Astrocyte (in vitro differentiated cells and primary cell): ENCODE data around the gene HS6ST2. TPM values are rescaled to one million over a fixed set of nuclear protein-coding genes. Genes with fewer than 3 reads are reported as not detected.
A peak's percentile ranks its signal among the peaks of the same experiment; 100 is the strongest.

Experiments
- DNase-seq: peaks from one replicate; pipeline ENCODE4 v3.0.0-alpha.2; 2010; ENCODE audit warnings: low read depth
- FAIRE-seq: peaks from 2 replicates; lab custom pipeline; 2011; peaks lifted over from hg19 to GRCh38; lab: Jason Lieb, UNC
- H2AFZ ChIP-seq: 2 replicates; pipeline ENCODE4 v1.6.0; 2012; ENCODE audit warnings: low read depth, low read length, inconsistent platforms
- H3K27ac ChIP-seq: 2 replicates; pipeline ENCODE4 v1.5.1; 2011; ENCODE audit warnings: low read depth, low read length, inconsistent platforms
- H3K27me3 ChIP-seq: 2 replicates; pipeline ENCODE4 v1.6.0; 2011; ENCODE audit warnings: low read length, inconsistent platforms; ENCODE audit not compliant: insufficient read depth
- H3K36me3 ChIP-seq: 2 replicates; pipeline ENCODE4 v1.5.1; 2011; ENCODE audit warnings: low read length, inconsistent platforms; ENCODE audit not compliant: insufficient read depth
- H3K4me1 ChIP-seq: 2 replicates; pipeline ENCODE4 v1.5.1; 2011; ENCODE audit warnings: low read length, inconsistent platforms; ENCODE audit not compliant: insufficient read depth
- H3K4me2 ChIP-seq: 2 replicates; pipeline ENCODE4 v1.6.0; 2012; ENCODE audit warnings: low read length, inconsistent platforms
- H3K4me3 ChIP-seq: 2 replicates; pipeline ENCODE4 v1.5.1; 2011; ENCODE audit warnings: low read depth, mild to moderate bottlenecking, low read length, inconsistent platforms; ENCODE audit not compliant: insufficient read depth
- H3K79me2 ChIP-seq: 2 replicates; pipeline ENCODE4 v1.6.0; 2012; ENCODE audit warnings: mild to moderate bottlenecking, low read length, inconsistent platforms; ENCODE audit not compliant: insufficient read depth
- H3K9ac ChIP-seq: 2 replicates; pipeline ENCODE4 v1.6.0; 2012; ENCODE audit warnings: mild to moderate bottlenecking, low read length, inconsistent platforms
- H3K9me3 ChIP-seq: 2 replicates; pipeline ENCODE4 v1.5.1; 2012; ENCODE audit warnings: low read depth, mild to moderate bottlenecking, low read length, inconsistent platforms; ENCODE audit not compliant: insufficient read depth
- H4K20me1 ChIP-seq: 2 replicates; pipeline ENCODE4 v1.6.0; 2012; ENCODE audit warnings: low read length, inconsistent platforms; ENCODE audit not compliant: insufficient read depth
- H3K27ac Mint-ChIP-seq: one replicate; pipeline ENCODE4 v1.8.0; 2021; ENCODE audit warnings: mild to moderate bottlenecking, mixed read lengths; ENCODE audit not compliant: unreplicated experiment
- H3K27me3 Mint-ChIP-seq: one replicate; pipeline ENCODE4 v1.8.0; 2021; ENCODE audit warnings: low read depth, mixed read lengths; ENCODE audit not compliant: unreplicated experiment
- H3K36me3 Mint-ChIP-seq: one replicate; pipeline ENCODE4 v1.8.0; 2021; ENCODE audit warnings: low read depth, mixed read lengths; ENCODE audit not compliant: unreplicated experiment
- H3K4me1 Mint-ChIP-seq: one replicate; pipeline ENCODE4 v1.8.0; 2021; ENCODE audit warnings: low read depth, mixed read lengths; ENCODE audit not compliant: unreplicated experiment
- H3K4me3 Mint-ChIP-seq: one replicate; pipeline ENCODE4 v1.8.0; 2021; ENCODE audit warnings: mild to moderate bottlenecking, moderate library complexity, mixed read lengths; ENCODE audit not compliant: unreplicated experiment
- H3K9me3 Mint-ChIP-seq: one replicate; pipeline ENCODE4 v1.8.0; 2021; ENCODE audit warnings: mild to moderate bottlenecking, mixed read lengths; ENCODE audit not compliant: unreplicated experiment
- EZH2 ChIP-seq: IDR thresholded peaks from 2 replicates; pipeline ENCODE4 v1.6.1; 2012; ENCODE audit warnings: mild to moderate bottlenecking, low read length, inconsistent platforms; ENCODE audit not compliant: insufficient read depth
- total RNA-seq: library from RNA; stranded (reverse); gene quantifications from 2 replicates; pipeline ENCODE4 v1.2.1, GENCODE V29; 2021
- TF ChIP-seq, protein P1 (sequence below): IDR thresholded peaks from 2 replicates; pipeline ENCODE4 v1.5.1; 2011; ENCODE audit warnings: low read depth, mild to moderate bottlenecking, inconsistent platforms, low read length, moderate library complexity; ENCODE audit not compliant: insufficient read depth

HS6ST2 gene
- total RNA-seq, 1 donor from 2014 or later = 12.9 TPM

DNA sequence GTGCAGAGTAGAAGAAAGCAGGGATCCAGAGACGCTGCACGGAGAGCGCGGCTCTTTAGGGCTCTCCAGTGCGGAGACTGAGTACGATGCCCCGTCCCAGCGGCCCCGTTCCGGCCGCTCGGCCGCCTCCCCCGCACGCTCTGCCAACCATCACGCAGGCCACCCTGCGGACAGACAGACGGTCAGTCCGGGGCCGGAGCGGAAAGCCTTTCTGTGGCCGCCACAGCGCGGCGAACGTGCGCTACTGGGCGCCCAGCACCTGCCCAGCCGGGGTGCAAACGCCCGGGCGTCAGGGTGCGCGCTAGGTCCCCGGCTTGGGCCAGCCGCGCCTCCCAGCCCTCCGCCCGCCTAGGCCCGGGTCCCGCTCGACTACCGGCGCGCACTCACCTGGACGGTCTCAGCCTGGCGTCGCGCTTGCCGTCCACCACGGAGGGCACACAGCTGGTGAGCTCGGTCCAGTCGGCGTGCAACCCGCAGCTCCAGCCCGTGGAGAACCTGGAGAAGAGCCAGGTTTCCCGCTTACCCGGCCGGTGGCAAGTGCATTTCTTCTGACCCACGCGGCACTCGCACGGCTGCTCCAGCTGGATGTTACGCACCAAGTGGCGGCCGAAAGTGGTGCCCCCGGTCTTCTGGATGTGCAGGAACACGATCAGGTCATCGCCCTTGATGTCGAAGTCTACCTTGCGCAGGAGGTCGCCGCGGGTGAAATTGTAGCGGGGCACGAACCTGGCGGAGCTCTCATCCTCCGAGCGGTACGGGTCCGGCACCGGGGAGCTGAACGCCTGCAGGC lies 1.8 kb downstream of the HS6ST2 start:
- no peak overlapping the region for H3K9ac ChIP-seq
- H2AFZ ChIP-seq = peak overlapping the region; percentile 73
- peak; percentile 60 for TF ChIP-seq EZH2
- TF ChIP-seq, protein P1, sequence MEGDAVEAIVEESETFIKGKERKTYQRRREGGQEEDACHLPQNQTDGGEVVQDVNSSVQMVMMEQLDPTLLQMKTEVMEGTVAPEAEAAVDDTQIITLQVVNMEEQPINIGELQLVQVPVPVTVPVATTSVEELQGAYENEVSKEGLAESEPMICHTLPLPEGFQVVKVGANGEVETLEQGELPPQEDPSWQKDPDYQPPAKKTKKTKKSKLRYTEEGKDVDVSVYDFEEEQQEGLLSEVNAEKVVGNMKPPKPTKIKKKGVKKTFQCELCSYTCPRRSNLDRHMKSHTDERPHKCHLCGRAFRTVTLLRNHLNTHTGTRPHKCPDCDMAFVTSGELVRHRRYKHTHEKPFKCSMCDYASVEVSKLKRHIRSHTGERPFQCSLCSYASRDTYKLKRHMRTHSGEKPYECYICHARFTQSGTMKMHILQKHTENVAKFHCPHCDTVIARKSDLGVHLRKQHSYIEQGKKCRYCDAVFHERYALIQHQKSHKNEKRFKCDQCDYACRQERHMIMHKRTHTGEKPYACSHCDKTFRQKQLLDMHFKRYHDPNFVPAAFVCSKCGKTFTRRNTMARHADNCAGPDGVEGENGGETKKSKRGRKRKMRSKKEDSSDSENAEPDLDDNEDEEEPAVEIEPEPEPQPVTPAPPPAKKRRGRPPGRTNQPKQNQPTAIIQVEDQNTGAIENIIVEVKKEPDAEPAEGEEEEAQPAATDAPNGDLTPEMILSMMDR = no peak
- H3K9me3 ChIP-seq = no peaks in the 10 kb centered on the region
- peaks cover 10% of the 10 kb centered on the region for H3K27me3 Mint-ChIP-seq
- H3K36me3 ChIP-seq = no peaks in the 10 kb centered on the region
- H3K27ac Mint-ChIP-seq = no peak overlapping the region
- FAIRE-seq = no peak
- H3K4me1 ChIP-seq = no peaks in the 10 kb centered on the region
- peak overlapping the region; percentile 79 for H3K4me2 ChIP-seq
- H3K27me3 ChIP-seq = peaks cover 9% of the 10 kb centered on the region
- no peak for DNase-seq
- H3K4me3 ChIP-seq = peak overlapping the region; percentile 28
- no peak overlapping the region for H3K27ac ChIP-seq
- no peaks in the 10 kb centered on the region for H4K20me1 ChIP-seq
- peaks cover 9% of the 10 kb centered on the region for H3K4me1 Mint-ChIP-seq
- no peaks in the 10 kb centered on the region for H3K36me3 Mint-ChIP-seq
- H3K4me3 Mint-ChIP-seq = peak overlapping the region; percentile 82
- no peaks in the 10 kb centered on the region for H3K79me2 ChIP-seq
- no peaks in the 10 kb centered on the region for H3K9me3 Mint-ChIP-seq

DNA sequence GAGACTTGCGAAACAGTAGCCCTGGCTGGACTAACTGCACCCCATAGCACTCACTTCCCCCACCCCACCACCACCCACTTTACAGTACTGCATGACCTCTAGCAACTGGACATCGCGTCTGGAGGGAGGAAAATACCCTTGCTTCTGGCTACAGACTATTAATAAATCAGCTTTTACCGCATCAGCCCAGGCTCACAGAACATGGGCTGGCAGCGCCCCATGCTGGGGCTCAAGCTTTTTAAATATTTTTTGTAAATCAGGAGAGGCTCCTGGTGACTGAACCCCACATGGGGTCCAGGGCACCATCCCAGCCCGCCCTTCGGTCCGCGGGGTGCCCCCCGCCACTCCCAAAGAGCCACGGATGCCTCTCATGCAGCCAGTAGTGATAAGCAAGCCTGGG lies 2.7 kb downstream of the HS6ST2 start:
- Mint-ChIP-seq H3K4me1 (peaks cover 9% of the 10 kb centered on the region), H3K4me3 (peak overlapping the region; percentile 82), H3K27me3 (peaks cover 10% of the 10 kb centered on the region), H3K27ac (no peak overlapping the region), H3K36me3 (no peaks in the 10 kb centered on the region), H3K9me3 (no peaks in the 10 kb centered on the region)
- H3K4me3 ChIP-seq = no peak overlapping the region
- no peak overlapping the region for H3K27ac ChIP-seq
- no peak for DNase-seq
- H4K20me1 ChIP-seq = no peaks in the 10 kb centered on the region
- TF ChIP-seq EZH2 = no peak
- TF ChIP-seq, protein P1 = no peak
- no peaks in the 10 kb centered on the region for H3K36me3 ChIP-seq
- no peaks in the 10 kb centered on the region for H3K4me1 ChIP-seq
- no peak for FAIRE-seq
- no peaks in the 10 kb centered on the region for H3K79me2 ChIP-seq
- no peaks in the 10 kb centered on the region for H3K9me3 ChIP-seq
- H3K9ac ChIP-seq = no peak overlapping the region
- H3K4me2 ChIP-seq = peak overlapping the region; percentile 79
- H2AFZ ChIP-seq = no peak overlapping the region
- peaks cover 9% of the 10 kb centered on the region for H3K27me3 ChIP-seq

DNA sequence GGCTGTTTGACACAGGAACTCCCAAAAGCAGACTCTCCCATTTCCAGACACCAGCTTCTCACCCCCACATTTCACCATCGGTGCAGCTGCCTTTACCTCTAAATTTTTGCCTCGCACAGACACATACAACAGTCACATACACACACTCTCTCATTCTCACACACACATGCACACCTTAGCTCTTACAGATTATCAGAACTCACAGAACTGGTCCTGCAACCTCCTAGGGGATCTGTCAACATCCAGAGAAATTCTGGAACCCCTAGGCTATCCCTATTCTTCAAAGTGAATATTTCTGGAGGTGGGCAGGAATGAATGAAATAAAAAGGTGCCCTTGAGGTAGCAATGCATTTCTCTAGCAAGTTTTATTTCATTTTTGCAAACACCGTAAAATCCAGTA lies 4.1 kb downstream of the HS6ST2 start:
- Histone ChIP-seq H3K4me2 (no peak overlapping the region), H3K9me3 (no peaks in the 10 kb centered on the region), H3K9ac (no peak overlapping the region), H3K27me3 (peaks cover 9% of the 10 kb centered on the region), H2AFZ (no peak overlapping the region), H3K4me1 (no peaks in the 10 kb centered on the region), H3K36me3 (no peaks in the 10 kb centered on the region), H3K4me3 (no peak overlapping the region), H3K79me2 (no peaks in the 10 kb centered on the region), H4K20me1 (no peaks in the 10 kb centered on the region), H3K27ac (no peak overlapping the region)
- H3K4me3 Mint-ChIP-seq = no peak overlapping the region
- no peak overlapping the region for H3K27ac Mint-ChIP-seq
- H3K4me1 Mint-ChIP-seq = peaks cover 9% of the 10 kb centered on the region
- no peaks in the 10 kb centered on the region for H3K36me3 Mint-ChIP-seq
- DNase-seq = no peak
- TF ChIP-seq, protein P1 = no peak
- no peak for TF ChIP-seq EZH2
- H3K9me3 Mint-ChIP-seq = no peaks in the 10 kb centered on the region
- FAIRE-seq = no peak
- H3K27me3 Mint-ChIP-seq = peaks cover 7% of the 10 kb centered on the region
